PFSK-1 (cell line): ENCODE measurements around the gene SHISA7.
A peak's percentile ranks its signal among the peaks of the same experiment; 100 is the strongest.

ENCODE experiments used
- FOXP2 ChIP-seq: optimal IDR thresholded peaks from 2 replicates; pipeline ENCODE3; 2011; ENCODE audit warnings: borderline replicate concordance, control low read depth, inconsistent platforms; ENCODE audit not compliant: insufficient read depth; ENCODE audit errors: extremely low read length, extremely low read depth
- POLR2AphosphoS5 ChIP-seq: IDR thresholded peaks from 2 replicates; pipeline ENCODE4 v1.6.1; 2012; ENCODE audit warnings: low read depth, mild to moderate bottlenecking, control low read depth, low read length, moderate library complexity
- REST ChIP-seq, 2 experiments: IDR thresholded peaks; 2 replicates each; pipeline versions ENCODE4 v1.6.1 to v1.8.0; 2011 to 2012; ENCODE audit warnings: low read depth in 2 of 2, low read length in 2 of 2, control low read depth in 1 of 2, inconsistent platforms in 1 of 2, mild to moderate bottlenecking in 1 of 2, moderate library complexity in 1 of 2; ENCODE audit not compliant: insufficient read depth in 1 of 2
- SIN3A ChIP-seq: IDR thresholded peaks from 2 replicates; pipeline ENCODE4 v1.6.1; 2012; ENCODE audit warnings: mild to moderate bottlenecking, low read length, moderate library complexity, borderline replicate concordance; ENCODE audit not compliant: insufficient read depth
- TAF1 ChIP-seq: IDR thresholded peaks from 2 replicates; pipeline ENCODE4 v1.6.1; 2012; ENCODE audit warnings: low read length, control low read depth, borderline replicate concordance; ENCODE audit not compliant: insufficient read depth

Gene SHISA7

GRCh38 chr19:55387736-55388497 lies 55.2 kb downstream of the SHISA7 start:
- TF ChIP-seq FOXP2 (no peak), POLR2AphosphoS5 (no peak), TAF1 (no peak), SIN3A (no peak), REST (IDR thresholded peaks at IDR 0.05; ENCODE audit: insufficient read depth in 1 of 2, low read depth in 2 of 2, low read length in 2 of 2) (no peak)

- no peak for TF ChIP-seq SIN3A
- no peak for TF ChIP-seq TAF1
- TF ChIP-seq REST (IDR thresholded peaks at IDR 0.05; ENCODE audit: insufficient read depth in 1 of 2, low read depth in 2 of 2, low read length in 2 of 2) = no peak
- no peak for TF ChIP-seq FOXP2
These were observed 56.6 kb downstream of the SHISA7 start for GRCh38 chr19:55386493-55386971.

- TF ChIP-seq SIN3A = peak; percentile 53; the same call in 1 of the 2 replicates
- peak; percentile 99 for TF ChIP-seq POLR2AphosphoS5
- peak; percentile 62 to 64; a peak in 2 of 4 replicates for TF ChIP-seq REST (IDR thresholded peaks at IDR 0.05; ENCODE audit: insufficient read depth in 1 of 2, low read depth in 2 of 2, low read length in 2 of 2)
- peak; percentile 100 for TF ChIP-seq TAF1
- peak; percentile 94 for TF ChIP-seq FOXP2
These were observed 57.2 kb downstream of the SHISA7 start, which contains the start of gene RPL28 for GRCh38 chr19:55385724-55386492. Gene RPL28, plus strand, starts transcription at chr19:55385932. Its CDS starts 426 bp downstream, at chr19:55386358.

GRCh38 chr19:55384920-55385723 lies 58.0 kb downstream of the SHISA7 start:
- 0 out of 2 replicates have a peak, but pooled peaks have one; percentile 32 for TF ChIP-seq TAF1
- TF ChIP-seq FOXP2 = no peak

- no peak for TF ChIP-seq SIN3A
- TF ChIP-seq POLR2AphosphoS5 = no peak
- TF ChIP-seq FOXP2 = no peak
- no peak for TF ChIP-seq REST (IDR thresholded peaks at IDR 0.05; ENCODE audit: insufficient read depth in 1 of 2, low read depth in 2 of 2, low read length in 2 of 2)
- TF ChIP-seq TAF1 = no peak
These were observed 58.8 kb downstream of the SHISA7 start, which contains the start of gene TMEM238 for GRCh38 chr19:55384131-55384919. Gene TMEM238, minus strand, starts transcription at chr19:55384292. Its CDS starts 33 bp downstream, at chr19:55384259.
